ENCODE results near the gene SMPDL3A. TPM values are rescaled to one million over a fixed set of nuclear protein-coding genes. Genes with fewer than 3 reads are reported as not detected.

SMPDL3A gene
- total and polyA plus RNA-seq, 2 of the 13 experiments (the other 11 are each of a cell fraction or from before 2014, with no cell fraction given) = 7.8 to 17.3 TPM

GRCh38 chr6:122746688-122747087 lies 42.4 kb upstream of the SMPDL3A start:
- Histone ChIP-seq H3K27ac (ENCODE audit: extremely low read length, insufficient read depth, low read length) (no peak overlapping the region), H4K20me1 (ENCODE audit: insufficient read depth, low read length) (no peaks in the 10 kb centered on the region), H2AFZ (ENCODE audit: low read length) (no peak overlapping the region), H3K4me2 (ENCODE audit: low read depth, low read length) (no peak overlapping the region), H3K9ac (ENCODE audit: insufficient read depth, low read depth, low read length) (no peak overlapping the region), H3K9me3 (ENCODE audit: low read length) (0 out of 2 replicates have a peak, but pooled peaks cover 1% of the 10 kb centered on the region), H3K4me1 (ENCODE audit: insufficient read depth, low read length) (no peaks in the 10 kb centered on the region), H3K79me2 (ENCODE audit: insufficient read depth, low read length) (no peaks in the 10 kb centered on the region), H3K27me3 (ENCODE audit: control insufficient read depth in 1 of 2, insufficient read depth in 2 of 2, low read length in 2 of 2) (peaks cover 0 to 7% of the 10 kb centered on the region in 2 experiments; a peak in 2 of 5 replicates), H3K36me3 (replicated peaks in 1 of 2; ENCODE audit: control insufficient read depth in 1 of 2, insufficient read depth in 2 of 2, low read length in 2 of 2) (no peaks in the 10 kb centered on the region), H3K4me3 (replicated peaks in 1 of 3; ENCODE audit: insufficient read depth in 1 of 3, low read depth in 2 of 3, low read length in 3 of 3) (no peak overlapping the region)
- POLR2A ChIA-PET = no interaction called here
- WGBS (ENCODE audit: low lambda C conversion rate) = 45% methylated on average over 9 of the region's 9 CpGs
- no peak for TF ChIP-seq IRF1 (CRISPR knock-in tag; IDR thresholded peaks at IDR 0.05; ENCODE audit: low read depth)
- TF ChIP-seq IRX3 (CRISPR knock-in tag; IDR thresholded peaks at IDR 0.05; ENCODE audit: borderline replicate concordance, low read depth) = no peak
- TF ChIP-seq ELF3 (CRISPR knock-in tag; IDR thresholded peaks at IDR 0.05) = no peak
- TF ChIP-seq ZNF558 (CRISPR knock-in tag; IDR thresholded peaks at IDR 0.05; ENCODE audit: borderline replicate concordance) = no peak
- no peak for TF ChIP-seq RXRA (CRISPR knock-in tag; IDR thresholded peaks at IDR 0.05)
- no peak for TF ChIP-seq ZNF460 (CRISPR knock-in tag; IDR thresholded peaks at IDR 0.05; ENCODE audit: borderline replicate concordance)
- no peak for TF ChIP-seq NFKBIZ (CRISPR knock-in tag; IDR thresholded peaks at IDR 0.05)
- TF ChIP-seq SNAPC5 (CRISPR knock-in tag; IDR thresholded peaks at IDR 0.05; ENCODE audit: borderline replicate concordance) = no peak
- no peak for TF ChIP-seq BHLHE40 (IDR thresholded peaks at IDR 0.05; ENCODE audit: low read length)
- TF ChIP-seq SMC3 (IDR thresholded peaks at IDR 0.05; ENCODE audit: low read length) = no peak
- TF ChIP-seq KLF12 (CRISPR knock-in tag; IDR thresholded peaks at IDR 0.05; ENCODE audit: borderline replicate concordance) = no peak
- TF ChIP-seq PLRG1 (conservative IDR thresholded peaks at IDR 0.05) = no peak
- TF ChIP-seq ZNF282 (IDR thresholded peaks at IDR 0.05; ENCODE audit: partially characterized antibody) = no peak
- TF ChIP-seq IRF9 (CRISPR knock-in tag; IDR thresholded peaks at IDR 0.05; ENCODE audit: borderline replicate concordance) = no peak
- TF ChIP-seq ZNF503 (CRISPR knock-in tag; IDR thresholded peaks at IDR 0.05) = no peak
- TF ChIP-seq RARG (CRISPR knock-in tag; IDR thresholded peaks at IDR 0.05; ENCODE audit: low read depth) = no peak
- TF ChIP-seq HNF1A (IDR thresholded peaks at IDR 0.05; ENCODE audit: low read depth) = no peak
- no peak for TF ChIP-seq HNF1A (CRISPR knock-in tag; IDR thresholded peaks at IDR 0.05; ENCODE audit: borderline replicate concordance)
- TF ChIP-seq ELF1 (CRISPR knock-in tag; IDR thresholded peaks at IDR 0.05) = no peak
- CTCF ChIA-PET (ENCODE audit: low intra/inter-chr PET ratio, low total read pairs) = interaction anchor here (0.9 kb wide), 1 partner anchor 93 kb away, joined by 4 read pairs; no protein-coding TSS in a partner anchor
- DNase-seq (ENCODE audit: low spot score) = no peak
- in situ Hi-C loops (cut with HindIII; ENCODE audit: extremely low pct_ligation_motif_present, low pct_unique_long_range_greater_than_20kb) (loop anchor here (25.0 kb wide), 1 partner anchor 566 kb away; no protein-coding TSS in a partner anchor), intact Hi-C loops (cut with micrococcal nuclease; ENCODE audit: unreplicated experiment) (no loop called here)
- no peak for ATAC-seq
- no TSS peak for BruUV-seq (replicated peaks)
- FAIRE-seq = no peak
